ENCODE data around the gene TBRG1.

Gene TBRG1

GRCh38 chr11:124618863-124619262 lies 3.8 kb upstream of the TBRG1 start:
- no peak for DNase-seq (ENCODE audit: low read depth)

- DNase-seq (ENCODE audit: low read depth): no peak
Measured at GRCh38 chr11:124623861-124624525, 1.3 kb downstream of the TBRG1 start.

GRCh38 chr11:124625504-124626168 lies 3.0 kb downstream of the TBRG1 start:
- no peak for DNase-seq (ENCODE audit: low read depth)

GRCh38 chr11:124627546-124627945 lies 4.9 kb downstream of the TBRG1 start:
- DNase-seq (ENCODE audit: low read depth): no peak

- no peak for DNase-seq (ENCODE audit: low read depth)
Measured at GRCh38 chr11:124629961-124630360, 7.3 kb downstream of the TBRG1 start.

- no peak for DNase-seq (ENCODE audit: low read depth)
Measured at GRCh38 chr11:124633355-124633754, 10.7 kb downstream of the TBRG1 start.

- no peak for DNase-seq (ENCODE audit: low read depth)
Measured at GRCh38 chr11:124635932-124636331, 13.3 kb downstream of the TBRG1 start.

GRCh38 chr11:124638500-124638899 lies 15.8 kb downstream of the TBRG1 start:
- no peak for DNase-seq (ENCODE audit: low read depth)

GRCh38 chr11:124639186-124639585 lies 16.5 kb downstream of the TBRG1 start:
- DNase-seq (ENCODE audit: low read depth): no peak

GRCh38 chr11:124640666-124641065 lies 18.0 kb downstream of the TBRG1 start:
- DNase-seq (ENCODE audit: low read depth): no peak

GRCh38 chr11:124642628-124643027 lies 20.0 kb downstream of the TBRG1 start:
- no peak for DNase-seq (ENCODE audit: low read depth)

GRCh38 chr11:124643042-124643604 lies 20.5 kb downstream of the TBRG1 start:
- DNase-seq (ENCODE audit: low read depth): no peak

- no peak for DNase-seq (ENCODE audit: low read depth)
Measured at GRCh38 chr11:124643605-124644425, 21.2 kb downstream of the TBRG1 start.

- peak; percentile 6 for DNase-seq (ENCODE audit: low read depth)
Measured at GRCh38 chr11:124644426-124645280, 22.0 kb downstream of the TBRG1 start.

GRCh38 chr11:124646148-124646547 lies 23.5 kb downstream of the TBRG1 start:
- DNase-seq (ENCODE audit: low read depth): no peak

- DNase-seq (ENCODE audit: low read depth): no peak
Measured at GRCh38 chr11:124648610-124649009, 25.9 kb downstream of the TBRG1 start.

GRCh38 chr11:124656774-124657630 lies 34.3 kb downstream of the TBRG1 start:
- no peak for DNase-seq (ENCODE audit: low read depth)

GRCh38 chr11:124657904-124658303 lies 35.2 kb downstream of the TBRG1 start:
- no peak for DNase-seq (ENCODE audit: low read depth)

- no peak for DNase-seq (ENCODE audit: low read depth)
Measured at GRCh38 chr11:124658501-124658900, 35.8 kb downstream of the TBRG1 start.

GRCh38 chr11:124658986-124659385 lies 36.3 kb downstream of the TBRG1 start:
- DNase-seq (ENCODE audit: low read depth): no peak

GRCh38 chr11:124661553-124661952 lies 38.9 kb downstream of the TBRG1 start:
- no peak for DNase-seq (ENCODE audit: low read depth)

All from activated T-helper 9 cell treated with anti-CD3 and anti-CD28 coated beads, Interleukin-2, amount 50 U/mL, for 16 hours (primary cell).